SU-DHL-6 (cell line): ENCODE data around the gene NDUFA5.

ENCODE experiments used
- H2AFZ ChIP-seq: fragments of 200-600 bp; sonication (generic); 2 replicates; pipeline ENCODE4 v1.6.1; 2014; ENCODE audit warnings: low read depth, mild to moderate bottlenecking, moderate library complexity, mixed read lengths, antibody characterized with exemption, low read length; ENCODE audit not compliant: severe bottlenecking
- H3F3A ChIP-seq: fragments of 200-600 bp; shearing (Covaris generic); 2 replicates; pipeline ENCODE4 v1.6.0; 2016; ENCODE audit warnings: antibody characterized with exemption, mild to moderate bottlenecking; ENCODE audit not compliant: insufficient read depth
- H3K27ac ChIP-seq: fragments of 200-600 bp; sonication (generic); 2 replicates; pipeline ENCODE4 v1.5.1; 2016; ENCODE audit warnings: low read depth, mild to moderate bottlenecking, low read length, moderate library complexity, mixed read lengths
- H3K27me3 ChIP-seq: fragments of 200-600 bp; sonication (generic), shearing (Covaris generic); 2 replicates; pipeline ENCODE4 v1.6.0; 2014; ENCODE audit warnings: mild to moderate bottlenecking, low read length
- H3K36me3 ChIP-seq: fragments of 200-600 bp; sonication (generic); 2 replicates; pipeline ENCODE4 v1.6.1; 2014; ENCODE audit warnings: mild to moderate bottlenecking, low read length, mixed read lengths
- H3K4me2 ChIP-seq: fragments of 300-600, 200-600 bp; shearing (Covaris generic), sonication (generic); 2 replicates; pipeline ENCODE4 v1.6.0; 2014; ENCODE audit warnings: low read length, low read depth, mild to moderate bottlenecking; ENCODE audit not compliant: poor library complexity, severe bottlenecking
- H3K4me3 ChIP-seq: fragments of 200-600 bp; sonication (generic); 2 replicates; pipeline ENCODE4 v1.5.1; 2014; ENCODE audit warnings: antibody characterized with exemption, low read length, mild to moderate bottlenecking, mixed read lengths; ENCODE audit not compliant: insufficient read depth, poor library complexity, severe bottlenecking
- H3K79me2 ChIP-seq: fragments of 200-600 bp; sonication (generic); 2 replicates; pipeline ENCODE4 v1.6.1; 2014; ENCODE audit warnings: mild to moderate bottlenecking, low read length, moderate library complexity; ENCODE audit not compliant: insufficient read depth
- H3K9ac ChIP-seq: fragments of 200-600 bp; sonication (generic); 2 replicates; pipeline ENCODE4 v1.7.0; 2014; ENCODE audit warnings: mild to moderate bottlenecking, low read length
- H3K9me2 ChIP-seq: fragments of 200-600 bp; sonication (generic); replicated peaks from 2 replicates; pipeline ENCODE4 v1.6.1; 2014; ENCODE audit warnings: low read length; ENCODE audit not compliant: insufficient read depth
- H3K9me3 ChIP-seq: fragments of 200-600 bp; sonication (generic); 2 replicates; pipeline ENCODE4 v1.6.1; 2014; ENCODE audit warnings: low read length, mixed read lengths; ENCODE audit not compliant: insufficient read depth
- H4K20me1 ChIP-seq: fragments of 200-600 bp; sonication (generic); 2 replicates; pipeline ENCODE4 v1.6.1; 2014; ENCODE audit warnings: low read depth, mild to moderate bottlenecking, antibody characterized with exemption, low read length, moderate library complexity, mixed read lengths
- CTCF ChIP-seq: fragments of 200-600 bp; sonication (generic); IDR thresholded peaks from one replicate; pipeline ENCODE4 v1.5.1; 2017; ENCODE audit warnings: antibody characterized with exemption, mild to moderate bottlenecking, low read length, moderate library complexity; ENCODE audit not compliant: insufficient read depth, poor library complexity, severe bottlenecking
- EZH2phosphoT487 ChIP-seq: fragments of 200-600 bp; sonication (generic), shearing (Covaris generic); conservative IDR thresholded peaks from 2 replicates; pipeline ENCODE4 v1.6.1; 2018; ENCODE audit warnings: mild to moderate bottlenecking, antibody characterized with exemption, low read length, moderate library complexity, mixed read lengths

The NDUFA5 gene

GRCh38 chr7:123537026-123537642, 20.5 kb downstream of the NDUFA5 start:
- Histone ChIP-seq H3F3A (peaks cover 22% of the 10 kb centered on the region), H3K27me3 (no peaks in the 10 kb centered on the region), H3K9me3 (no peaks in the 10 kb centered on the region), H3K4me3 (no peak overlapping the region), H3K9me2 (no peaks in the 10 kb centered on the region), H3K27ac (no peak overlapping the region), H3K9ac (no peak overlapping the region), H4K20me1 (no peaks in the 10 kb centered on the region), H3K36me3 (no peaks in the 10 kb centered on the region), H3K4me2 (no peak overlapping the region), H2AFZ (no peak overlapping the region), H3K79me2 (no peaks in the 10 kb centered on the region)
- TF ChIP-seq CTCF (peak; percentile 31), EZH2phosphoT487 (no peak)

- Histone ChIP-seq H3K79me2 (no peaks in the 10 kb centered on the region), H3K27ac (no peak overlapping the region), H3K9me2 (no peaks in the 10 kb centered on the region), H3K36me3 (no peaks in the 10 kb centered on the region), H3K27me3 (no peaks in the 10 kb centered on the region), H3K9ac (peak overlapping the region; percentile 50), H3F3A (peaks cover 22% of the 10 kb centered on the region), H3K4me2 (peak overlapping the region; percentile 88), H3K4me3 (peak overlapping the region; percentile 99), H4K20me1 (no peaks in the 10 kb centered on the region), H3K9me3 (no peaks in the 10 kb centered on the region), H2AFZ (peak overlapping the region; percentile 98)
- no peak for TF ChIP-seq EZH2phosphoT487
- TF ChIP-seq CTCF, result no peak
Measured at GRCh38 chr7:123535517-123535916, 22.1 kb downstream of the NDUFA5 start.

GRCh38 chr7:123534383-123535260, 23.0 kb downstream of the NDUFA5 start, which contains the start of gene IQUB:
Gene IQUB (minus strand): TSS chr7:123534595. CDS start chr7:123512340, 22,255 bp downstream.
- peak within 1 kb of the TSS; percentile 50 for H3K9ac ChIP-seq
- no peaks in the 10 kb centered on the region for H3K9me3 ChIP-seq
- no peak within 1 kb of the TSS for H3K27ac ChIP-seq
- peaks cover 22% of the 10 kb centered on the region for H3F3A ChIP-seq
- peak within 1 kb of the TSS; percentile 88 for H3K4me2 ChIP-seq
- H4K20me1 ChIP-seq, result no peaks in the 10 kb centered on the region
- no peaks in the 10 kb centered on the region for H3K27me3 ChIP-seq
- no peaks in the 10 kb centered on the region for H3K36me3 ChIP-seq
- H3K79me2 ChIP-seq, result no peaks in the 10 kb centered on the region
- H3K9me2 ChIP-seq, result no peaks in the 10 kb centered on the region
- peak within 1 kb of the TSS; percentile 99 for H3K4me3 ChIP-seq
- H2AFZ ChIP-seq, result peak within 1 kb of the TSS; percentile 98
- TF ChIP-seq EZH2phosphoT487, result no peak
- no peak for TF ChIP-seq CTCF
